LNCAP (cell line): ENCODE measurements around the gene TIFAB.

Experiments
- CTCF ChIP-seq: fragments of 450-650 bp; IDR thresholded peaks from 2 replicates; pipeline ENCODE4 v1.5.1; 2017; ENCODE audit warnings: mild to moderate bottlenecking

TIFAB gene

GRCh38 chr5:135442431-135443160, 9.6 kb downstream of the TIFAB start:
- TF ChIP-seq CTCF, result no peak

- TF ChIP-seq CTCF, result no peak
Observed at GRCh38 chr5:135441919-135442318, 10.2 kb downstream of the TIFAB start.

- no peak for TF ChIP-seq CTCF
Observed at GRCh38 chr5:135441350-135441831, 10.8 kb downstream of the TIFAB start.

GRCh38 chr5:135440916-135441315, 11.2 kb downstream of the TIFAB start:
- TF ChIP-seq CTCF, result no peak

- TF ChIP-seq CTCF, result no peak
Observed at GRCh38 chr5:135439231-135440205, 12.6 kb downstream of the TIFAB start.

- no peak for TF ChIP-seq CTCF
Observed at GRCh38 chr5:135438636-135439221, 13.4 kb downstream of the TIFAB start.

GRCh38 chr5:135437796-135438560, 14.2 kb downstream of the TIFAB start:
- no peak; the same call in 1 of the 2 replicates for TF ChIP-seq CTCF
